Heart left ventricle (tissue), 13 donors: Measurements from ENCODE around the gene TGM1.

Experiments used
- POLR2A ChIP-seq, 2 donors: fragments of 450-650 bp; IDR thresholded peaks; one replicate each; pipeline ENCODE4 v1.6.1; 2017; ENCODE audit warnings: antibody characterized with exemption in 2 of 2, mild to moderate bottlenecking in 2 of 2, moderate library complexity in 2 of 2
- TF ChIP-seq, protein P1 (sequence below), 12 donors: fragments of 200-600 bp; sonication (generic) in 4 of 12; IDR thresholded peaks; one replicate each; pipeline versions ENCODE4 v1.5.0 to v1.8.0; 2018 to 2022; ENCODE audit warnings: antibody characterized with exemption in 12 of 12, mild to moderate bottlenecking in 5 of 12
- donor health status: ischemic (EF 13 %, LVEDD 7.1; RV severe dilation, severe dysfunction).
- donor health status: DM: no; HTN: yes; CAD: no.
- donor health status: DM: no; HTN: no; CAD: no.
- donor health status: ischemic (EF 25% LVEDD 6.9; RV normal size, moderate dysfunction).
- donor health status: ischemic (EF 25% LVEDD 5.7; RV mildly dilated, moderate dysfunction).
- donor health status: ischemic (EF 35%, LVEDD 5.7; RV mildly dilated, moderate dysfunction).
- donor health status: nonischemic (EF 11% LVEDD 7.7; RV severe dilation, severe dysfunction).
- donor health status: DM: yes; HTN: yes; CAD: no.
- donor health status: PGD.
- donor health status: ischemic (EF 29% LVEDD 5.4; RV normal size, mild dysfunction).
- donor health status: nonischemic (EF 23%, LVEDD 6.1; RV moderate dilation, normal function).

DNA sequence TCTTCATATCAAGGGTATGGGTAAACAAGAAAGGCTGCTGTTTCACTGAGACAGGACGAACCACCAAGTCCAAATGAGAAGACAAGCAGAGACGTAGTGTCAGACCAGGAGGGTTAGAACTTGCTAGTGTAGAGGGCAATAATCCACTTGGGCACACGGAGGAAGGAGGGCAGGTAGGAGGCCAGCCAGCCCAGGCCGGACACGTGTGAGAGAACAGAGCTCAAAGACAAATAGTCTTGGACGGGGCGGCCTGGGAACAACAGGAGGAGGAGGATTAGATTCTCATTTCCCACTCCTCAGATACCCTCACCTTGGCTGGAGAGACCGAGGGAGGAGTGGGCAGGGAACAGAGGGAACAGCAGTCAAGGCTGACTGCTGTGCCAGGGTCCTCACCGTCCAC lies 27.8 kb upstream of the TGM1 start:
- TF ChIP-seq, protein P1, sequence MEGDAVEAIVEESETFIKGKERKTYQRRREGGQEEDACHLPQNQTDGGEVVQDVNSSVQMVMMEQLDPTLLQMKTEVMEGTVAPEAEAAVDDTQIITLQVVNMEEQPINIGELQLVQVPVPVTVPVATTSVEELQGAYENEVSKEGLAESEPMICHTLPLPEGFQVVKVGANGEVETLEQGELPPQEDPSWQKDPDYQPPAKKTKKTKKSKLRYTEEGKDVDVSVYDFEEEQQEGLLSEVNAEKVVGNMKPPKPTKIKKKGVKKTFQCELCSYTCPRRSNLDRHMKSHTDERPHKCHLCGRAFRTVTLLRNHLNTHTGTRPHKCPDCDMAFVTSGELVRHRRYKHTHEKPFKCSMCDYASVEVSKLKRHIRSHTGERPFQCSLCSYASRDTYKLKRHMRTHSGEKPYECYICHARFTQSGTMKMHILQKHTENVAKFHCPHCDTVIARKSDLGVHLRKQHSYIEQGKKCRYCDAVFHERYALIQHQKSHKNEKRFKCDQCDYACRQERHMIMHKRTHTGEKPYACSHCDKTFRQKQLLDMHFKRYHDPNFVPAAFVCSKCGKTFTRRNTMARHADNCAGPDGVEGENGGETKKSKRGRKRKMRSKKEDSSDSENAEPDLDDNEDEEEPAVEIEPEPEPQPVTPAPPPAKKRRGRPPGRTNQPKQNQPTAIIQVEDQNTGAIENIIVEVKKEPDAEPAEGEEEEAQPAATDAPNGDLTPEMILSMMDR (IDR thresholded peaks at IDR 0.05) = no peak
- TF ChIP-seq POLR2A (IDR thresholded peaks at IDR 0.05) = no peak
